T-cell (primary cell): Measurements from ENCODE around the gene CCDC69. TPM values are rescaled to one million over a fixed set of nuclear protein-coding genes. Genes with fewer than 3 reads are reported as not detected.
"Not testable (repeated sequence)": the region's sequence is repeated elsewhere in the genome, so short reads cannot be mapped to it uniquely, and the experiment has no call there.

ENCODE experiments used
- ATAC-seq, 4 experiments: fragments of 200-7000 bp in 3 of 4; fragments of 150-1000 bp in 1 of 4; cut with Tn5 transposase; replicated peaks in 1 of 4; 1 replicate in 3 of 4; 2 replicates in 1 of 4; pipeline ENCODE4 v1.10.0; 2021; ENCODE audit warnings: moderate library complexity in 3 of 4, mild to moderate bottlenecking in 2 of 4, moderate number of reproducible peaks in 1 of 4
- CTCF ChIA-PET, 2 donors: fragments of 300-600 bp; sonication (Branson Sonifier 250); formaldehyde crosslinking; loops; one replicate each; lab custom pipeline; 2022; ENCODE audit warnings: antibody characterized with exemption in 2 of 2; lab: Charles Lee
- POLR2A ChIA-PET, 2 donors: fragments of 300-600 bp; sonication (Branson Sonifier 250); formaldehyde crosslinking; loops; one replicate each; lab custom pipeline; 2022; ENCODE audit warnings: antibody characterized with exemption in 2 of 2; lab: Charles Lee
- DNase-seq, 35 experiments: peaks; one replicate each; pipeline versions ENCODE4 v3.0.0 to v3.0.0-alpha.2; 2013 to 2023
- H3K27ac ChIP-seq: one replicate; pipeline ENCODE4 v1.5.1; 2013; ENCODE audit warnings: low read length
- H3K27me3 ChIP-seq, 2 experiments: replicated peaks in 1 of 2; 1 replicate in 1 of 2; 2 replicates in 1 of 2; pipeline versions ENCODE4 v1.6.1 to v1.7.0; 2013; ENCODE audit warnings: low read length in 1 of 2, mixed read lengths in 1 of 2; ENCODE audit not compliant: control insufficient read depth in 2 of 2, insufficient read depth in 2 of 2; ENCODE audit errors: extremely low read depth in 1 of 2
- H3K36me3 ChIP-seq, 2 donors: 1 replicate in 1 of 2; 2 replicates in 1 of 2; pipeline versions ENCODE4 v1.6.1 to v1.7.0; 2013; ENCODE audit warnings: low read length in 1 of 2; ENCODE audit not compliant: control insufficient read depth in 2 of 2, insufficient read depth in 1 of 2; ENCODE audit errors: extremely low read depth in 1 of 2
- H3K4me1 ChIP-seq, 2 experiments: 1 replicate in 1 of 2; 2 replicates in 1 of 2; pipeline versions ENCODE4 v1.6.1 to v1.7.0; 2013; ENCODE audit warnings: low read length in 2 of 2, mixed read lengths in 1 of 2; ENCODE audit not compliant: insufficient read depth in 2 of 2, control insufficient read depth in 1 of 2; ENCODE audit errors: extremely low read depth in 1 of 2
- H3K4me3 ChIP-seq, 2 donors: 1 replicate in 1 of 2; 2 replicates in 1 of 2; pipeline versions ENCODE4 v1.5.1 to v1.7.0; 2013; ENCODE audit warnings: mild to moderate bottlenecking in 2 of 2, low read length in 1 of 2, moderate library complexity in 1 of 2; ENCODE audit not compliant: control insufficient read depth in 1 of 2; ENCODE audit errors: extremely low read depth in 1 of 2
- H3K9me3 ChIP-seq: 2 replicates; pipeline ENCODE4 v1.7.0; 2013
- H3K27ac Mint-ChIP-seq, 2 donors: one replicate each; pipeline ENCODE4 v1.8.0; 2020 to 2021; ENCODE audit warnings: mild to moderate bottlenecking in 2 of 2, mixed read lengths in 2 of 2
- H3K27me3 Mint-ChIP-seq, 2 donors: one replicate each; pipeline ENCODE4 v1.8.0; 2021 to 2022; ENCODE audit warnings: mixed read lengths in 2 of 2
- H3K36me3 Mint-ChIP-seq: one replicate; pipeline ENCODE4 v1.8.0; 2021; ENCODE audit warnings: mixed read lengths
- H3K4me1 Mint-ChIP-seq, 3 donors: one replicate each; pipeline ENCODE4 v1.8.0; 2020 to 2022; ENCODE audit warnings: mixed read lengths in 3 of 3, mild to moderate bottlenecking in 1 of 3
- H3K4me3 Mint-ChIP-seq, 3 donors: one replicate each; pipeline ENCODE4 v1.8.0; 2020 to 2022; ENCODE audit warnings: mild to moderate bottlenecking in 3 of 3, mixed read lengths in 3 of 3, moderate library complexity in 3 of 3
- H3K9me3 Mint-ChIP-seq, 3 donors: one replicate each; pipeline ENCODE4 v1.8.0; 2020 to 2022; ENCODE audit warnings: mixed read lengths in 3 of 3
- WGBS: methylation state at CpG from one replicate; pipeline ENCODE4 v1.1.5; 2013; ENCODE audit warnings: missing lambda C conversion rate; ENCODE audit not compliant: insufficient coverage; 5-methylcytosine and 5-hydroxymethylcytosine counted together
- total RNA-seq, 35 experiments: library from RNA in 6 of 35; stranded (reverse) in 6 of 35; fragments of 120-200 nt in 1 of 35; gene quantifications; one replicate each; pipeline versions ENCODE4 v1.2.1 to v1.2.4 and lab custom pipeline; 2013 to 2026

Gene CCDC69
- total RNA-seq, 5 donors from 2014 or later (not counting 1 experiment from before 2014, with no cell fraction given): 86.3 to 112 (median 93.5) TPM

- no peaks in the 10 kb centered on the region for H3K9me3 Mint-ChIP-seq
- ChIA-PET CTCF (interaction anchor here (0.5 to 2.6 kb wide), 10 partner anchors 13 to 299 kb away, joined by 3 to 13 read pairs (median 4); partner anchors contain the start of gene CCDC69 (in 1 of the 2)), POLR2A (interaction anchor here (0.5 to 0.6 kb wide), 2 partner anchors 13 to 1199 kb away, joined by 3 to 5 read pairs; no protein-coding TSS in a partner anchor)
- no peak for DNase-seq
- peaks cover 0 to 3% of the 10 kb centered on the region in 2 experiments for H3K27me3 ChIP-seq
- H3K27ac Mint-ChIP-seq: no peak overlapping the region
- H3K4me3 Mint-ChIP-seq: no peak overlapping the region
- H3K27ac ChIP-seq: no peak overlapping the region
- H3K36me3 ChIP-seq: no peaks in the 10 kb centered on the region
- ATAC-seq: no peak
- no peak overlapping the region for H3K4me3 ChIP-seq
- peaks cover 19 to 30% of the 10 kb centered on the region in 2 experiments for H3K4me1 ChIP-seq
- no peaks in the 10 kb centered on the region for H3K9me3 ChIP-seq
- 100% methylated on average over 2 of the region's 7 CpGs for WGBS
- no peaks in the 10 kb centered on the region for H3K27me3 Mint-ChIP-seq
- H3K36me3 Mint-ChIP-seq: peaks cover 4% of the 10 kb centered on the region
- peaks cover 27 to 38% (median 29%) of the 10 kb centered on the region in 3 donors for H3K4me1 Mint-ChIP-seq
Observed at GRCh38 chr5:151237685-151238084, 13.8 kb upstream of the CCDC69 start.

GRCh38 chr5:151236888-151237287 lies 13.0 kb upstream of the CCDC69 start:
- Histone ChIP-seq H3K27ac (no peak overlapping the region), H3K4me1 (peaks cover 19 to 30% of the 10 kb centered on the region in 2 experiments), H3K4me3 (no peak overlapping the region), H3K36me3 (no peaks in the 10 kb centered on the region), H3K9me3 (no peaks in the 10 kb centered on the region), H3K27me3 (peaks cover 0 to 3% of the 10 kb centered on the region in 2 experiments)
- ChIA-PET POLR2A (interaction anchor here in 1 of 2 donors (0.7 kb wide), 1 partner anchor 170 kb away, joined by 8 read pairs; no protein-coding TSS in a partner anchor), CTCF (interaction anchor here in 1 of 2 donors (0.7 kb wide), 1 partner anchor 113 kb away, joined by 3 read pairs; no protein-coding TSS in a partner anchor)
- Mint-ChIP-seq H3K4me1 (peaks cover 25 to 38% (median 29%) of the 10 kb centered on the region in 3 donors), H3K4me3 (no peak overlapping the region), H3K27ac (no peak overlapping the region), H3K27me3 (no peaks in the 10 kb centered on the region), H3K36me3 (peaks cover 4% of the 10 kb centered on the region), H3K9me3 (no peaks in the 10 kb centered on the region)
- DNase-seq (no peak), ATAC-seq (no peak)
- no CpG with 5 or more reads among the region's 1 CpG for WGBS

DNA sequence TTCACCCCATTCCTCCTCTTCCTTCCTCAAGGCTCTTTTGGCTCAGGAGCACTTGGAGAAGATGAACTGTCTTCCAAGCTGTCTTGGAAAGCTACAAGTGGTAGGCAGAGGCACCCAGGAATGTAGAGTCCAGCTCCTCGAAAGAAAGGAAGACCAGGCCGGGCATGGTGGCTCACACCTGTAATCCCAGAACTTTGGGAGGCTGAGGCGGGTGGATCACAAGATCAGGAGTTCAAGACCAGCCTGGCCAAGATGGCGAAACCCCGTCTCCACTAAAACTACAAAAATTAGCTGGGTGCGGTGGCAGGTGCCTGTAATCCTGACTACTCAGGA lies 11.3 kb upstream of the CCDC69 start:
- H3K27ac ChIP-seq: peak overlapping the region; percentile 42
- POLR2A ChIA-PET: interaction anchor here in 1 of 2 donors (0.6 kb wide), 2 partner anchors 8 to 52 kb away, joined by 3 to 5 read pairs; no protein-coding TSS in a partner anchor
- peak overlapping the region in 2 of 3 donors; percentile 6 to 79 for H3K4me3 Mint-ChIP-seq
- H3K4me3 ChIP-seq: peak overlapping the region in 1 of 2 donors; percentile 49
- peaks cover 17 to 38% (median 29%) of the 10 kb centered on the region in 3 donors for H3K4me1 Mint-ChIP-seq
- H3K36me3 ChIP-seq, H3K36me3 Mint-ChIP-seq, ATAC-seq, H3K9me3 ChIP-seq, DNase-seq, H3K27me3 Mint-ChIP-seq, H3K27me3 ChIP-seq, H3K9me3 Mint-ChIP-seq: not testable (repeated sequence)
- peaks cover 19 to 30% of the 10 kb centered on the region in 2 experiments for H3K4me1 ChIP-seq
- WGBS: 100% methylated on average over 1 of the region's 6 CpGs
- CTCF ChIA-PET: interaction anchor here (0.7 to 1.2 kb wide), 4 partner anchors 11 to 105 kb away, joined by 3 read pairs; partner anchors contain the start of gene CCDC69 (in 2 of the 2)
- H3K27ac Mint-ChIP-seq: peak overlapping the region in 1 of 2 donors; percentile 85

- Histone ChIP-seq H3K4me3 (peak overlapping the region in 1 of 2 donors; percentile 49), H3K36me3 (no peaks in the 10 kb centered on the region), H3K4me1 (peaks cover 19 to 30% of the 10 kb centered on the region in 2 experiments), H3K9me3 (no peaks in the 10 kb centered on the region), H3K27ac (peak overlapping the region; percentile 42), H3K27me3 (no peaks in the 10 kb centered on the region)
- DNase-seq (peak in 14 of 35 experiments; percentile 10 to 50 (median 29)), ATAC-seq (peak; percentile 70 to 87 (median 82))
- POLR2A ChIA-PET: interaction anchor here in 1 of 2 donors (0.6 kb wide), 2 partner anchors 8 to 51 kb away, joined by 3 to 5 read pairs; no protein-coding TSS in a partner anchor
- peak overlapping the region; percentile 52 to 79 (median 52) for H3K4me3 Mint-ChIP-seq
- no peaks in the 10 kb centered on the region for H3K27me3 Mint-ChIP-seq
- CTCF ChIA-PET: interaction anchor here (0.5 to 1.2 kb wide), 7 partner anchors 11 to 1692 kb away, joined by 3 to 4 read pairs (median 3); partner anchors contain the start of gene CCDC69 (in 2 of the 2)
- H3K36me3 Mint-ChIP-seq: peaks cover 4% of the 10 kb centered on the region
- H3K9me3 Mint-ChIP-seq: no peaks in the 10 kb centered on the region
- H3K4me1 Mint-ChIP-seq: peaks cover 17 to 38% (median 29%) of the 10 kb centered on the region in 3 donors
- H3K27ac Mint-ChIP-seq: peak overlapping the region in 1 of 2 donors; percentile 85
- WGBS: 57% methylated on average over 17 of the region's 17 CpGs
Observed at GRCh38 chr5:151234476-151235238, 10.8 kb upstream of the CCDC69 start.

GRCh38 chr5:151233616-151234085 lies 9.8 kb upstream of the CCDC69 start:
- 97% methylated on average over 5 of the region's 8 CpGs for WGBS
- H3K4me1 Mint-ChIP-seq: peaks cover 17 to 36% (median 31%) of the 10 kb centered on the region in 3 donors
- DNase-seq (no peak), ATAC-seq (no peak)
- no peaks in the 10 kb centered on the region for H3K27me3 ChIP-seq
- H3K36me3 ChIP-seq: no peaks in the 10 kb centered on the region
- ChIA-PET POLR2A (no interaction called here), CTCF (interaction anchor here in 1 of 2 donors (0.9 kb wide), 1 partner anchor 108 kb away, joined by 4 read pairs; no protein-coding TSS in a partner anchor)
- no peak overlapping the region for H3K4me3 ChIP-seq
- H3K4me1 ChIP-seq: peaks cover 19 to 25% of the 10 kb centered on the region in 2 experiments
- no peak overlapping the region for H3K27ac ChIP-seq
- H3K27ac Mint-ChIP-seq: no peak overlapping the region
- H3K9me3 Mint-ChIP-seq: no peaks in the 10 kb centered on the region
- no peaks in the 10 kb centered on the region for H3K27me3 Mint-ChIP-seq
- H3K36me3 Mint-ChIP-seq: peaks cover 4% of the 10 kb centered on the region
- H3K9me3 ChIP-seq: no peaks in the 10 kb centered on the region
- H3K4me3 Mint-ChIP-seq: peak overlapping the region in 1 of 3 donors; percentile 79

- H3K4me1 Mint-ChIP-seq: peaks cover 20 to 36% (median 21%) of the 10 kb centered on the region in 3 donors
- ChIA-PET POLR2A (interaction anchor here in 1 of 2 donors (0.6 kb wide), 1 partner anchor 21 kb away, joined by 13 read pairs; the partner anchor contains the start of gene GM2A), CTCF (interaction anchor here in 1 of 2 donors (0.5 kb wide), 1 partner anchor 102 kb away, joined by 3 read pairs; no protein-coding TSS in a partner anchor)
- Histone ChIP-seq H3K9me3 (no peaks in the 10 kb centered on the region), H3K4me1 (peaks cover 14 to 22% of the 10 kb centered on the region in 2 experiments), H3K4me3 (no peak overlapping the region), H3K27ac (no peak overlapping the region), H3K36me3 (no peaks in the 10 kb centered on the region), H3K27me3 (no peaks in the 10 kb centered on the region)
- no peak overlapping the region for H3K4me3 Mint-ChIP-seq
- DNase-seq: no peak
- peaks cover 4% of the 10 kb centered on the region for H3K36me3 Mint-ChIP-seq
- H3K27ac Mint-ChIP-seq: no peak overlapping the region
- ATAC-seq: no peak
- no peaks in the 10 kb centered on the region for H3K27me3 Mint-ChIP-seq
- no peaks in the 10 kb centered on the region for H3K9me3 Mint-ChIP-seq
Observed at GRCh38 chr5:151231359-151231758, 7.5 kb upstream of the CCDC69 start.
